ENCODE measurements around the gene PARM1.

Gene PARM1

GRCh38 chr4:74999714-75000309 is 66.9 kb downstream of the PARM1 start:
- no peak for TF ChIP-seq ZBTB7A (IDR thresholded peaks at IDR 0.05; ENCODE audit: low read depth)
- TF ChIP-seq CEBPB (IDR thresholded peaks at IDR 0.05), result no peak

GRCh38 chr4:75001871-75002270 is 69.0 kb downstream of the PARM1 start:
- TF ChIP-seq REST (IDR thresholded peaks at IDR 0.05; ENCODE audit: low read depth) (no peak), EP300 (IDR thresholded peaks at IDR 0.05; ENCODE audit: borderline replicate concordance) (no peak), ZBTB7A (IDR thresholded peaks at IDR 0.05; ENCODE audit: low read depth) (no peak), NFIC (IDR thresholded peaks at IDR 0.05) (no peak), USF1 (IDR thresholded peaks at IDR 0.05) (no peak), YY1 (IDR thresholded peaks at IDR 0.05; ENCODE audit: low read depth) (no peak), RAD21 (IDR thresholded peaks at IDR 0.05; ENCODE audit: low read depth) (no peak), CEBPB (IDR thresholded peaks at IDR 0.05) (no peak), TAF1 (IDR thresholded peaks at IDR 0.05; ENCODE audit: low read depth) (no peak)

GRCh38 chr4:75002381-75002780 is 69.5 kb downstream of the PARM1 start:
- no peak for TF ChIP-seq YY1 (IDR thresholded peaks at IDR 0.05; ENCODE audit: low read depth)
- TF ChIP-seq ZBTB7A (IDR thresholded peaks at IDR 0.05; ENCODE audit: low read depth), result no peak
- no peak for TF ChIP-seq TCF12 (IDR thresholded peaks at IDR 0.05; ENCODE audit: low read depth)
- no peak for TF ChIP-seq MAX (IDR thresholded peaks at IDR 0.05)
- no peak for TF ChIP-seq NFIC (IDR thresholded peaks at IDR 0.05)
- no peak for TF ChIP-seq REST (IDR thresholded peaks at IDR 0.05; ENCODE audit: low read depth)
- no peak for TF ChIP-seq USF1 (IDR thresholded peaks at IDR 0.05)
- no peak for TF ChIP-seq RAD21 (IDR thresholded peaks at IDR 0.05; ENCODE audit: low read depth)
- TF ChIP-seq TEAD4 (IDR thresholded peaks at IDR 0.05), result no peak
- no peak for TF ChIP-seq EGR1 (IDR thresholded peaks at IDR 0.05)
- TF ChIP-seq CREB1 (IDR thresholded peaks at IDR 0.05; ENCODE audit: low read depth), result no peak
- TF ChIP-seq TAF1 (IDR thresholded peaks at IDR 0.05; ENCODE audit: low read depth), result no peak
- no peak for TF ChIP-seq CEBPB (IDR thresholded peaks at IDR 0.05)
- TF ChIP-seq EP300 (IDR thresholded peaks at IDR 0.05; ENCODE audit: borderline replicate concordance), result no peak
- TF ChIP-seq FOXM1 (IDR thresholded peaks at IDR 0.05; ENCODE audit: borderline replicate concordance, low read depth), result no peak

- TF ChIP-seq TCF12 (IDR thresholded peaks at IDR 0.05; ENCODE audit: low read depth), result no peak
- no peak for TF ChIP-seq MAX (IDR thresholded peaks at IDR 0.05)
- TF ChIP-seq EP300 (IDR thresholded peaks at IDR 0.05; ENCODE audit: borderline replicate concordance), result no peak
- TF ChIP-seq ZBTB7A (IDR thresholded peaks at IDR 0.05; ENCODE audit: low read depth), result no peak
- TF ChIP-seq CREB1 (IDR thresholded peaks at IDR 0.05; ENCODE audit: low read depth), result no peak
- no peak for TF ChIP-seq REST (IDR thresholded peaks at IDR 0.05; ENCODE audit: low read depth)
Observed at GRCh38 chr4:75003979-75004378, 71.1 kb downstream of the PARM1 start.
